Measurements from ENCODE around the gene MYBL2.
"Not testable (repeated sequence)": the region's sequence is repeated elsewhere in the genome, so short reads cannot be mapped to it uniquely, and the experiment has no call there.

The MYBL2 gene

DNA sequence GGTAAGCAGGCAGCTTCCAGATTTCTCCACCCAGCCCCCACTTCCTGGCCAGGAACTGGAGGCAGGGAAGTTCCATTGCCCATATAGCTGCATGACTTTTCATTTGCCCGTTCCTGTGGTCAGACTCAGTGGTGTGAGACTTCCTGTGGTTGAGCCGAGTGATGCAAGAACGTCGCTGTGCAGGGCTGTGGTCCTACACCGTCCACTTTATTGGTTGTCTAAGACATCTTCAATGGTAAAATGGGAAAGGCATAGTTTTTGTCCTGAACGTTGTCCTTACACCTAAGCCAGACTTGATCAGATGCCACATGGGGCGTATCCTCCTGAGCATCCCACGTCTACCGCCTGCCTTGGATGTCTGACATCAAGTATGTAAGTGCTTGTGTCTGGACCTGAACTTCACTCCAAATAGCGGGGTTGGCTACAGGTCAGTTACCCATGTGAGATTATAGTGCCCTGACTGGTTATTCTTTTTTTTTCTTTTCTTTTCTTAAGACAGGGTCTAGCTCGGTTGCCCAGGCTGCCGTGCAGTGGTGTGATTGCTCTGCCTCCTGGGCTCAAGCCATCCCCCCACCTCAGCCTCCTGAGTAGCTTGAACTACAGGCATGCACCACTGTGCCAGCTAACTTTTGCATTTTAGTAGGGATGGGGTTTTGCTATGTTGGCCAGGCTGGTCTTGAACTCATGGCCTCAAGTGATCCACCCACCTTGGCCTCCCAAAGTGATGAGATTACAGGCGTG is 85.8 kb downstream of the MYBL2 start:
- DNase-seq: no peak

DNA sequence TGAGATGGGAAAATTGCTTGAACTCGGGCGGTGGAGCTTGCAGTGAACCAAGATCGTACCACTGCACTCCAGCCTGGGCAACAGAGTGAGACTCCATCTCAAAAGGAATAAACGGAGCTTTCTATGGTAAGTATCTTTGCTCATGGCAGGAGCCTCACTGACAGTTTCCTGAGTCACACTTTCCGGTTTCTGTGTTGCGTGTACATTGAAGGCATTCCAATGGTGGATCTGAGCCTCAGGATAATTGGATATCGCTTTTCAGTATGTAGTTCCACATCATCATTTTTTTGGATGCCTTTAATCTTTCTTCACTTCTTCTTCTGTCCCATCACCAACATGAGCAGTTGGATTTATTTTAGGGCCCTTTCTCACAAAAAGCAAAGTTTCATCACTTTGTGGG is 88.5 kb downstream of the MYBL2 start:
- no peak for DNase-seq

DNA sequence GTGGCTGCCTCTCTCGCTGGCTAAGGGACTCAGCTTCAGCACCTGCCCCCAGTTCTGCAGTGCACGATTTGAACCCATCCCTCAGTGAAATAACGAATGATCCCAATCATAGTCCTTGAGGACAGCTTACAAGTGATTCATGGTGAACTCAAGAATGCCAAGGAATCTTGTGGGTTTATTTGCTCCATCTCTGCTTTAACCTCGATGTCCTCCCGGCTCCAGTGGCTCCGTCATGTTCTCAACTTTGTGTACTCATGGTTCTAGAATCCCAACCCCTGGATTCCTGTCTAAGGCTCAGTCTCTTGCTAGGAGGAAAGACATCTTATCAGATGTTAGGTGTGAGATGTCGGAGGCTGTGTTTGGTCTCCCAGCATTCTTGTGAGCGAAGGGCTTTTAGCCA is 88.9 kb downstream of the MYBL2 start:
- no peak for DNase-seq

DNA sequence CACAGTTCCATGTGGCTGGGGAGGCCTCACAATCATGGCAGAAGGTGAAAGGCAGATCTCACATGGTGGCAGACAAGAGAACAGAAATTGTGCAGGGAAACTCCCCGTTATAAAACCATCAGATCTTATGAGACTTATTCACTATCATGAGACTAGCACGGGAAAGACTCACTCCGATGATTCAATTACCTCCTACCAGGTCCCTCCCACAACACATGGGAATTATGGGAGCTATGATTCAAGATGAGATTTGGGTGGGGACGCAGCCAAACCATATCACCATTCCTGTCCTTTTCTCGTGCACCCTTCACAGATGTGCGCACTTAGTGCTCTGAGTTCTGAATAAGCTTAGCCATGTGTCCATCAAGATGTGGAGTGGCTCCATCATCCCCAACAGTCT is 91.0 kb downstream of the MYBL2 start:
- DNase-seq: not testable (repeated sequence)

DNA sequence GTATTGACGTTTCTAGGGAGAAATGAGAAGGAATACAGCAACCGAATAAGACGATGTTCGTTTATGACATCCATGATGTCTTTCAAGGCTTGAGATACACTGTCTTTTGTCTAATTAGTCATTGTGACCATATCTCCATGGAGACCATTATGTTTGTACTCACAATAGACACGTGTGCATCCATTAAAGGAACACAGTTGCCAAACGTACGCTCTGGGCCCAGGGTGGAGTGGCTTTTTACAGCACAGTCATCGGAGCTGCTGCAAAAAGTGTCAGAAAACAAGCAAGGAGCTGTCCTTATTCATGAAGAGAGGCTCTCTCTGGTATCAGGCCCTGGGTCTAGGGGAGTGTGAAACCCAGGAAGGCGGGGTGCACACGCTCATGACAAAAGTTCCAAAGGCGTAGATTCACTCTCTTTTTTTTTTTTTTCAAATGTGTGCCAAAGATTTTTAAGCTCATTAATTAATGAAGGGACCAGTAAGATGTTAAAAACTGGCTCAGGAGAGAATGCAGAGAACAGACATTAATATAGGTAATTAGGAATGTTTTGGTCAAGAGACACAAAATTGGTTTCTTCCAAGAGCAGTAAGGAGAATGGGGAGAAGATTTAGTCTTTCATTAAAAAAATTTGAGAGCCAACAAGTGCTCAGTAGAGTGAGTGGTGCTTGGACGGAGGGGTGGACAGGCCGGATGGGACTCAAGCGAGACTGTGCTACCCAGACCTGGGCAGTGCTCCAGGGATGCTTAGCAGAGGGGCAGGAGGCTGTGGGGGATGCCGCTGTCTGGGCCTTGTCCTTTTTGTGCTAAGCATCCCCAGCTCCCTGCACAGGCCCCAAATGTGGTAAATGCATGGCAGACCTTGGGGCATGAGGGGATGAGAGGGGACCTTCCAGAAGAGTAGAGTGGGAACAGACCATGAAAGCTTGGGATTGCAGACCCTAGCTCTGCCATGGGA is 94.7 kb downstream of the MYBL2 start:
- DNase-seq: no peak

DNA sequence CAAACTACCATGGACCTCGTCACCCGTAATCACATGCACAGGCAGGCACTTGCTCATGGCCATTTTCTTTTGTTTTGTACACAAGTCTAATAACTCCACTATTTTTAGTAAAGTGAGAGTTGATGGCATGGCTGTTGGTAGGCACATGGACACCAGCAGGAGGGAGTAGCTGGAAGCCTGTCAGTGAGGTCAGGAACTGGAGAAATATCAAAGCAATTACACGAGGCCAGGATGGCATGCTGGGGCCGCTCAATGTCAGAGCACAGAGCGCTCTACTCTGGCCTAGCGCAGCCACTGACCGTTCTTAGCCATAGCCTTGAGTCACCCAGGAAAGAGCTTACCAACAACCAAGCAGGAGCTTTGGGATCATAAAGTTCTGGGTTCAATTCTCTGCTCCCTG is 96.0 kb downstream of the MYBL2 start:
- no peak for DNase-seq

DNA sequence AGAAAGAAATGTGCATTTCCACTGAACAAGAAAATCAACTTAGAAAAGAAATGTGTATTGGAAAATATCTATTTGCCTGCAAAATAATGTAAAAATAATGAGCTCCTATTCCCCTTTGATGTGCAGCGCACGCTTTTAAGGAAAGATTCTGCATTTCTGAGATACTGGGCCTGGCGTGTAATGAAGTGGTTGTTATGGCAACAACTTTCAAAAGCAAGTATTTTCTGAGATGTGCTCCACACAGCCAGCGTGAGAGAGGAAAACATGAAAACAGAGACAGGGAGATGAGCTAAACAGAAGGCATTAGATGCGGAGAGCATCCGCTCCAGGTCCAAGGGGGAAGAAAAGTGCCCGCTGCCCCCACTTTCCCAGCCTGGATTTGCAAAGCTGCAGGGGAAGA is 99.0 kb downstream of the MYBL2 start:
- no peak for DNase-seq

Measured in NCI-H510A treated with DMSO at 0.1 percent for 48 hours (cell line).